SJSA1 (cell line): ENCODE data around the gene CFAP90. TPM values are rescaled to one million over a fixed set of nuclear protein-coding genes. Genes with fewer than 3 reads are reported as not detected.

Experiments used
- DNase-seq, 2 experiments: peaks; one replicate each; pipeline ENCODE4 v3.0.0-alpha.2; 2015 to 2020; ENCODE audit warnings: low spot score in 2 of 2, low read depth in 1 of 2
- H3K27ac ChIP-seq: fragments of 250-450 bp; sonication (Bioruptor Pico); 2 replicates; pipeline ENCODE4 v1.5.1; 2020; ENCODE audit warnings: mild to moderate bottlenecking, moderate library complexity
- H3K27me3 ChIP-seq: fragments of 250-450 bp; sonication (Bioruptor Pico); replicated peaks from 2 replicates; pipeline ENCODE4 v1.5.1; 2020; ENCODE audit warnings: mild to moderate bottlenecking, moderate library complexity
- H3K36me3 ChIP-seq: fragments of 250-450 bp; sonication (Bioruptor Pico); 2 replicates; pipeline ENCODE4 v1.5.1; 2020; ENCODE audit warnings: mild to moderate bottlenecking
- H3K4me1 ChIP-seq: fragments of 250-450 bp; sonication (Bioruptor Pico); replicated peaks from 2 replicates; pipeline ENCODE4 v1.6.1; 2021; ENCODE audit warnings: mild to moderate bottlenecking
- H3K4me3 ChIP-seq: fragments of 250-450 bp; sonication (Bioruptor Pico); 2 replicates; pipeline ENCODE4 v1.5.1; 2020; ENCODE audit warnings: mild to moderate bottlenecking
- H3K9me3 ChIP-seq: fragments of 250-450 bp; sonication (Bioruptor Pico); replicated peaks from 2 replicates; pipeline ENCODE4 v1.5.1; 2020; ENCODE audit warnings: mild to moderate bottlenecking
- total RNA-seq: library from RNA; depleted of rRNA; stranded (reverse); fragments of >200 nt; shearing (Covaris generic); gene quantifications from 2 replicates; pipeline ENCODE4 v1.2.3, GENCODE V29; 2014; rRNA removed

CFAP90 gene
- total RNA-seq, 1 experiment from 2014 or later: not detected

DNA sequence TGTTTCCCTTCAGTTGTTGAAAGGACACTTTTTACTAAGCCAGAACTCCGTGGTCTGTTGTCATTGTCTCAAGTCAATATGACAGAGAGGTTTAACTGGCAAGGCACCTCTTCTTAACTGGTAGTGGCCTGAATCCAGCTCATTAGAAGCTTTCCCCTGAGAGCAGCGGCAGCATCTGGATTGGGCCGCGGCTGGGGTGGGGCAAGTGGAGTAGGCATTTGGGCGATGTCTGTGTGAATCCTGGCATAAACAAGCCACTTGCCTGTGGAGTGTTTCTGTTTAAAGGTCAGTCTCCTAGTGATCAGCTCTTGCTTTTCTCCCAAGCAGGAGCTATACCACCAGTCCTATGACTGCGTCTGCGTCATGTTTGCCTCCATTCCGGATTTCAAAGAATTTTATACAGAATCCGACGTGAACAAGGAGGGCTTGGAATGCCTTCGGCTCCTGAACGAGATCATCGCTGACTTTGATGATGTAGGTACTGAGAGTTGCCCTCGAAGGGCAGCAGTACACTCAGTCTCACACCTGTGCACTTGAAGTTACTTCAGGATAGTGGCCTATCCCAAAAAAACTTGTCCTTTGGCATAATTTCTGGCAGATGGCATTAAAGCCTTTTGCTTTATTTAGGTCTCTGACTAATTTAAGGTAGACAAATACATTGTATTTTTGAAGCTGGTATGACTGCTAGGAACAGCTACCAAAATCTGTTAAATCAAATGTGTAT, 48.9 kb downstream of the CFAP90 start:
- DNase-seq: no peak
- H3K27ac ChIP-seq: no peak overlapping the region
- H3K4me3 ChIP-seq: no peak overlapping the region
- H3K36me3 ChIP-seq: no peaks in the 10 kb centered on the region
- no peaks in the 10 kb centered on the region for H3K9me3 ChIP-seq
- no peaks in the 10 kb centered on the region for H3K27me3 ChIP-seq
- no peaks in the 10 kb centered on the region for H3K4me1 ChIP-seq

DNA sequence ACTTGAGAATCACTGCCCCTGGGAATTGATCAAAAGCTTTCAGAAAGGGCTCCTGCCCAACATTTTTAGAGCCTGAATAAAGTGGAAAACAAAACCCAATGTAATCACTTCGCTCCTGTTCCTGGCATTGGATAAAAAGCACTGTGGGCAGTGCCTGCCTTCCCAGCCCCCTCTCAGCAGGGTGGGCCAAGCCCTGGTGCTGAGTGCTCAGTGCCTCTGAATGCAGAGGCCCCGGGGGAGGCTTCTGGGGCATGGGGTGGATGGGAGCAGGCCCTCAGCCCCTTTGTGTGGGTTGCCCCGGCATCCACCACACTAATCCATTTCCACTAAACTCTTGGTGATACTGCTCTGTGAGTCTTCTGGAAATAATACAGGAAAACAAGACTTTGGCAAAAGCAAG, 55.6 kb downstream of the CFAP90 start:
- DNase-seq: no peak
- Histone ChIP-seq H3K36me3 (no peaks in the 10 kb centered on the region), H3K27ac (no peak overlapping the region), H3K27me3 (no peaks in the 10 kb centered on the region; the same call in 1 of the 2 replicates), H3K9me3 (no peaks in the 10 kb centered on the region), H3K4me1 (no peaks in the 10 kb centered on the region), H3K4me3 (no peak overlapping the region)

DNA sequence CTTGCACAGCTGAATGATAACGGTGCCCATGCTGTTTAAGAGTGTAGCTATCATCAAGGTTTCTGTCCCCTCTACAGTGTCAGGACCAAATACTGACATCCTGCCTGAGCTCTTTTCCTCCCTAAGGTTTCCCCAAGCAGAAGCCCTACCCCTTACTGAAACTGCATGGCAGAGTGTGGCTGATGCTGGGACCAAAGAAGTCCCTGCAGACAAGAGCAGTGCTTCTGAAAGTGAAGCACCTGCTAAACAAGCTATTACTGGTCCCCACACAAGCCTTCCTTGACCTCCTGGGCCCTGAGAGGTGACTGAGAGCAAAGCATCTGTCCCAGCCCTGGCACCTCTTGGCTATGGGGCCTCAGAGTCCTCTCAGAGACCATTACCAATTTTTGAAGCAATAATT, 56.1 kb downstream of the CFAP90 start:
- Histone ChIP-seq H3K4me3 (no peak overlapping the region), H3K27me3 (no peaks in the 10 kb centered on the region; the same call in 1 of the 2 replicates), H3K36me3 (no peaks in the 10 kb centered on the region), H3K27ac (no peak overlapping the region), H3K9me3 (no peaks in the 10 kb centered on the region), H3K4me1 (no peaks in the 10 kb centered on the region)
- no peak for DNase-seq

DNA sequence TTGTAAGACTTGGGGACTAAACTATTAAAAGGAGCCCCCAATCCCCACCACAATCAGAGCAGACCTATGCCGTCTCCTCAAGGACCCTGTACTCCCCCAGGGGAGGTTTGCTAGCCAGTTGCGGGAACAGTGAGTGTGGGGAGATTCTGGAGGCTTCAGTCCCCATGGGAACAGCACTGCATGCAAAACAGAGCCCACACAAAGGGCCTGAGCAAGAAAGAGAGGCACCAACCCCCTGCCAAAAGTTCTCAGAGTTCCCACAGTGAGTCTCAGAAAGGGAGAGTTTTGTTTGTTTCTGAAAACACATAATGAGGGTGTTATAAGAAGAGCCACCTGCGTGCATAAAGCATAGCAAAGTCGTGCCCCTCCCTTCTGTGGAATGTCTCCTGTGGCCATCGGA, 56.6 kb downstream of the CFAP90 start:
- H3K4me3 ChIP-seq: no peak overlapping the region
- DNase-seq: no peak
- H3K27ac ChIP-seq: no peak overlapping the region
- H3K9me3 ChIP-seq: no peaks in the 10 kb centered on the region
- no peaks in the 10 kb centered on the region for H3K36me3 ChIP-seq
- no peaks in the 10 kb centered on the region; the same call in 1 of the 2 replicates for H3K27me3 ChIP-seq
- no peaks in the 10 kb centered on the region for H3K4me1 ChIP-seq

DNA sequence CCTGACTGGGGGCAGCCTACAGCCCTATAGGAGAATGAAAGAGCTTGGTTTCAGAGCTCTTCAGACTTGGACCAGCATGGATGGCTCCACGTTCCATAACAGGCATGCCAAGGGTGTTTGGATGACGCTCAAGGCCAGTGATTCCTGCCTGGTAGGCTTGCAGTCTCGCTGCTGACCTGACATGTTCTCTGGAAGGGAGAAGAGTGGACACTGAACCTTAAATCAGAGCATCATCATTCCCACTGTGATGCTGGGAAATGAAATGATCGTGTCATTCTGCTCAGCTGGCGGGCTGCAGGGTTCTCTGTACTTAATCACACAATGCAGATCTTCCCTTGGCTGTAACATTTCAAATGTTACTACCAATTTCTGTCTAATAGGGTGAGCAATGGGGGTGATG, 57.0 kb downstream of the CFAP90 start:
- H3K4me3 ChIP-seq: no peak overlapping the region
- no peak for DNase-seq

DNA sequence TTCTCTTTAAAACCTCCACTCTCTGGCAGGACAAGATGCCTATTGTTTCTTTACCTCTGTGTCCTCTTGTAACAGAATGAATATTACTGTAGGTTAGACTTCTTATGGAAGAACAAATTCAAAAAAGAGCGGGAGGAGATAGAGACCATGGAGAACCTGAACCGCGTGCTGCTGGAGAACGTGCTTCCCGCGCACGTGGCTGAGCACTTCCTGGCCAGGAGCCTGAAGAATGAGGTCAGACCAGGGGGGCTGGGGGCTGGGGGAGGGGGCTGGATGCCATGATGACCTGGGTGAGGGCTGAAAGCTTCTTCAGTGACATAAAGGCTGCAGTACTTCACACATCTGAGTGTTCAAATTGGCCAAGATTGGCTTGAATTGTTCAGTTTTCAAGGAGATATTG, 61.4 kb downstream of the CFAP90 start:
- Histone ChIP-seq H3K4me3 (no peak overlapping the region), H3K9me3 (no peaks in the 10 kb centered on the region), H3K4me1 (no peaks in the 10 kb centered on the region), H3K36me3 (no peaks in the 10 kb centered on the region), H3K27ac (no peak overlapping the region), H3K27me3 (no peaks in the 10 kb centered on the region)
- no peak for DNase-seq

More for the DNA sequence above, 57.0 kb downstream of the CFAP90 start:
- Histone ChIP-seq H3K4me1 (no peaks in the 10 kb centered on the region), H3K27me3 (no peaks in the 10 kb centered on the region; the same call in 1 of the 2 replicates), H3K27ac (no peak overlapping the region), H3K9me3 (no peaks in the 10 kb centered on the region), H3K36me3 (no peaks in the 10 kb centered on the region)

DNA sequence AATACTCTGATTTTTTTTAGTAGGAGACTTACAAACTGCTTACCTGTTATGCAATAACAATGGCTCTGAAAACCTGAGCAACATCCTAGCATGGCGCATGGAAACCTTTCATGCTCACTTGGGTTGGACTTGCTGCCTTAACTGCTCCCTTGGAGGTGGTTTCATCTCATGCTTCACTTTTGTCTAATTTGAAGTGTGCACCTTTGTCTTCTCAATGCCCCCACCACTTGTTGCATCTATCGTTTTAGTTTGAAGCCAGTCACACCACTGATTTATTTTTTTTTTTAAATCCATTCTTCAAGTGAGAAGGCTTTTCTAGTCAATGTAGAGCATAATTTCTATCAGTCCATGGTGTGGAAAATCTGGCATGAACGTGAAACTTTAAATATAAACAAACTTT, 63.2 kb downstream of the CFAP90 start:
- H3K36me3 ChIP-seq: no peaks in the 10 kb centered on the region
- no peaks in the 10 kb centered on the region for H3K9me3 ChIP-seq
- no peaks in the 10 kb centered on the region for H3K4me1 ChIP-seq
- no peak overlapping the region for H3K4me3 ChIP-seq
- H3K27me3 ChIP-seq: no peaks in the 10 kb centered on the region
- no peak for DNase-seq
- H3K27ac ChIP-seq: no peak overlapping the region

DNA sequence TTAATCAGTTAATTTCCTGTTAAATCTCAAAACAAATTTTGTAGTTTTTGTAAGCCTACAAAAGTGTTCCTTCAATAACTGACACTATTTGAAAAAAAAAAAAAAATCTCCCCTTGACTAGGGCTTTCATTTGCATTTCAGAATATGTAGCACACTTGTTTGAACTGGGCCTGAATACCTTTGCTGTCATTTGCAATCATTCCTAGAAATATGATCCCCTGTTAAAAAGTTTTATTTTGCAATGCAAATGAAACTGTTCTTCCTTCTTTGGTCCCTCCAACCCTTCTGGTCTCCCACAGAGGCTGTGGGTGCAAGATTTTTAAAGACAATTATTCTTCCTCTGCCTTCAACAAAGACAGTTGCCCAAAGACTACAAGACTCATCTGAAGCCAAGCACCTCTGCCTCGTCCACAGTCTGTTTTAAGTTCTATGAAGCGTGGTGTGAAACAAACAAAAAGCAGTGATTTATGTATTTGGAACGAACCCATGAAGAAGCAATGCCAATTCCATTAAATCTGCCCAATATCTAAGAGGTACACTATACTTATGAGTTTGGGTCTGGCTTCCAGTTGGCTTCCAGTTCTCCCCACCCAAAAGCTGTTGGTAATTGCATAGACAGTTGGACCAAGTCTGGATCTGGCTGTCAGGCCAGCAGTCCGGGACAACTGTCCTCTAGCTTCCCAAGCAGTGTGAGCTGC, 66.1 kb downstream of the CFAP90 start:
- no peaks in the 10 kb centered on the region for H3K9me3 ChIP-seq
- H3K4me3 ChIP-seq: no peak overlapping the region
- H3K4me1 ChIP-seq: no peaks in the 10 kb centered on the region
- H3K27ac ChIP-seq: no peak overlapping the region
- no peak for DNase-seq
- no peaks in the 10 kb centered on the region for H3K36me3 ChIP-seq
- H3K27me3 ChIP-seq: 0 out of 2 replicates have a peak, but pooled peaks cover 3% of the 10 kb centered on the region

DNA sequence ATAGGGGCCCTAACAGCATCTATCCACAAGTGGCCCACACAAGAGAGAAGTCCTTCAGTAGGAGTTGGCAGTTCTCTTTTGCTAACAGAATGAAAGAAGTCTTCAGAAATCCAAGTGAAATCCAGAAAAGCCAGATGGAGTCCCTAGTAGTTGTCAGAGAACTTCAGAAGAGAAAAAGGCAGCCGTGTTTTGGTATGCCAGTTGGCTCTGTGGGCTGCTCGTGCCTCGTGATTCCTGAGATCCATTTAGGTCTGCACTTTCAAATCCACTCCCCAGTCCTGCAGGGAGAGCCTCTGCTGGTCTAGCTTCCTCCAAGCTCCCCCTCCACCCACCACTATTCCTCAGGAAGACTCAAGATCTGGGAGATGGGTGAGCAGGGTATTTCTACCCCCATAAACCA, 69.0 kb downstream of the CFAP90 start:
- no peak for DNase-seq
- H3K4me3 ChIP-seq: no peak overlapping the region
- H3K27me3 ChIP-seq: 0 out of 2 replicates have a peak, but pooled peaks cover 3% of the 10 kb centered on the region
- no peaks in the 10 kb centered on the region for H3K9me3 ChIP-seq
- H3K27ac ChIP-seq: no peak overlapping the region
- no peaks in the 10 kb centered on the region for H3K36me3 ChIP-seq
- no peaks in the 10 kb centered on the region for H3K4me1 ChIP-seq

Other genes starting within 250 kb of the CFAP90 start
- gene FASTKD3, start 17.9 kb upstream of the CFAP90 start, total RNA-seq: 7.3 and 23.6 TPM in 2 replicates
- gene MTRR, start 18.0 kb upstream of the CFAP90 start, total RNA-seq: 37.5 and 52.1 TPM in 2 replicates